GM12891 (cell line): Measurements from ENCODE around the gene ZBTB45. TPM values are rescaled to one million over a fixed set of nuclear protein-coding genes. Genes with fewer than 3 reads are reported as not detected.
A peak's percentile ranks its signal among the peaks of the same experiment; 100 is the strongest.

Experiments
- DNase-seq: peaks from one replicate; pipeline ENCODE4 v3.0.0; 2011; ENCODE audit warnings: low spot score; ENCODE audit not compliant: insufficient read length
- FAIRE-seq: peaks from 2 replicates; lab custom pipeline; 2011; peaks lifted over from hg19 to GRCh38; lab: Jason Lieb, UNC
- PAX5 ChIP-seq: IDR thresholded peaks from 2 replicates; pipeline ENCODE4 v1.6.1; 2011; ENCODE audit warnings: low read length, moderate library complexity, mild to moderate bottlenecking; ENCODE audit not compliant: insufficient read depth, severe bottlenecking
- POLR2A ChIP-seq: IDR thresholded peaks from 2 replicates; pipeline ENCODE4 v1.6.1; 2011; ENCODE audit warnings: low read depth, low read length, control low read depth
- POLR2AphosphoS5 ChIP-seq: IDR thresholded peaks from 2 replicates; pipeline ENCODE4 v1.6.1; 2011; ENCODE audit warnings: low read depth, low read length, control low read depth
- POU2F2 ChIP-seq: IDR thresholded peaks from 2 replicates; pipeline ENCODE4 v1.6.1; 2011; ENCODE audit warnings: low read depth, mild to moderate bottlenecking, control low read depth, low read length, moderate library complexity
- SPI1 ChIP-seq: IDR thresholded peaks from 2 replicates; pipeline ENCODE4 v1.6.1; 2011; ENCODE audit warnings: low read depth, low read length, control low read depth
- TAF1 ChIP-seq: IDR thresholded peaks from 2 replicates; pipeline ENCODE4 v1.6.1; 2011; ENCODE audit warnings: low read depth, low read length, control low read depth
- polyA plus RNA-seq: library from polyadenylated mRNA; unstranded; fragments of >200 nt; gene quantifications from one replicate; pipeline ENCODE4 v1.2.1, GENCODE V29; 2012; ENCODE audit warnings: low read depth, missing spikeins, inconsistent platforms; ENCODE audit not compliant: missing spikeins

ZBTB45 gene
- 6.1 TPM for polyA plus RNA-seq

- FAIRE-seq = peak; percentile 92
- TF ChIP-seq POU2F2 (peak; percentile 58), SPI1 (peak; percentile 36; the same call in 1 of the 2 replicates), POLR2AphosphoS5 (peak; percentile 86), PAX5 (peak; percentile 71), TAF1 (peak; percentile 89), POLR2A (peak; percentile 69)
- DNase-seq = peak; percentile 80
Measured at GRCh38 chr19:58519355-58520256, at the start of gene ZBTB45. Gene ZBTB45, minus strand, starts transcription at chr19:58519810. Its CDS starts 2,137 bp downstream, at chr19:58517673.

GRCh38 chr19:58568453-58569130 is 49.0 kb upstream of the ZBTB45 start:
- no peak for DNase-seq
- no peak for FAIRE-seq
- TF ChIP-seq TAF1 (no peak), PAX5 (no peak)

GRCh38 chr19:58566989-58567388 is 47.4 kb upstream of the ZBTB45 start:
- TF ChIP-seq TAF1 (no peak), POU2F2 (no peak), POLR2AphosphoS5 (no peak), PAX5 (no peak), SPI1 (no peak), POLR2A (no peak)
- no peak for FAIRE-seq
- no peak for DNase-seq

GRCh38 chr19:58563823-58564222 is 44.2 kb upstream of the ZBTB45 start:
- FAIRE-seq (no peak), DNase-seq (no peak)
- TF ChIP-seq PAX5 = no peak
- no peak for TF ChIP-seq POLR2AphosphoS5
- TF ChIP-seq POLR2A = no peak
- TF ChIP-seq SPI1 = no peak
- no peak for TF ChIP-seq POU2F2
- TF ChIP-seq TAF1 = no peak

GRCh38 chr19:58563034-58563573 is 43.5 kb upstream of the ZBTB45 start:
- TF ChIP-seq POLR2A (no peak), POU2F2 (no peak; the same call in 1 of the 2 replicates), TAF1 (no peak), PAX5 (no peak), SPI1 (no peak), POLR2AphosphoS5 (no peak)
- DNase-seq = no peak
- peak; percentile 88 for FAIRE-seq

GRCh38 chr19:58562122-58563033 is 42.8 kb upstream of the ZBTB45 start:
- DNase-seq (no peak), FAIRE-seq (no peak)
- peak; percentile 36; the same call in 1 of the 2 replicates for TF ChIP-seq POLR2AphosphoS5
- no peak for TF ChIP-seq PAX5

GRCh38 chr19:58561373-58562121 is 41.9 kb upstream of the ZBTB45 start:
- FAIRE-seq = peak; percentile 23
- TF ChIP-seq TAF1 (no peak), POLR2A (no peak), PAX5 (no peak), SPI1 (no peak), POU2F2 (no peak), POLR2AphosphoS5 (no peak)
- no peak for DNase-seq

GRCh38 chr19:58560921-58561320 is 41.3 kb upstream of the ZBTB45 start:
- no peak for TF ChIP-seq POLR2A
- no peak for TF ChIP-seq PAX5
- TF ChIP-seq TAF1 = no peak
- TF ChIP-seq POLR2AphosphoS5 = no peak
- TF ChIP-seq POU2F2 = no peak
- no peak for TF ChIP-seq SPI1
- FAIRE-seq = no peak

More at GRCh38 chr19:58560921-58561320, 41.3 kb upstream of the ZBTB45 start:
- DNase-seq = no peak
